Heart left ventricle (tissue), 13 donors: ENCODE measurements around the gene ARL6IP1.

Experiments
- POLR2A ChIP-seq, 2 donors: fragments of 450-650 bp; IDR thresholded peaks; one replicate each; pipeline ENCODE4 v1.6.1; 2017; ENCODE audit warnings: antibody characterized with exemption in 2 of 2, mild to moderate bottlenecking in 2 of 2, moderate library complexity in 2 of 2
- TF ChIP-seq, protein P1 (sequence below), 12 donors: fragments of 200-600 bp; sonication (generic) in 4 of 12; IDR thresholded peaks; one replicate each; pipeline versions ENCODE4 v1.5.0 to v1.8.0; 2018 to 2022; ENCODE audit warnings: antibody characterized with exemption in 12 of 12, mild to moderate bottlenecking in 5 of 12
- donor health status: ischemic (EF 13 %, LVEDD 7.1; RV severe dilation, severe dysfunction).
- donor health status: DM: no; HTN: yes; CAD: no.
- donor health status: DM: no; HTN: no; CAD: no.
- donor health status: ischemic (EF 25% LVEDD 6.9; RV normal size, moderate dysfunction).
- donor health status: ischemic (EF 25% LVEDD 5.7; RV mildly dilated, moderate dysfunction).
- donor health status: ischemic (EF 35%, LVEDD 5.7; RV mildly dilated, moderate dysfunction).
- donor health status: nonischemic (EF 11% LVEDD 7.7; RV severe dilation, severe dysfunction).
- donor health status: DM: yes; HTN: yes; CAD: no.
- donor health status: PGD.
- donor health status: ischemic (EF 29% LVEDD 5.4; RV normal size, mild dysfunction).
- donor health status: nonischemic (EF 23%, LVEDD 6.1; RV moderate dilation, normal function).

DNA sequence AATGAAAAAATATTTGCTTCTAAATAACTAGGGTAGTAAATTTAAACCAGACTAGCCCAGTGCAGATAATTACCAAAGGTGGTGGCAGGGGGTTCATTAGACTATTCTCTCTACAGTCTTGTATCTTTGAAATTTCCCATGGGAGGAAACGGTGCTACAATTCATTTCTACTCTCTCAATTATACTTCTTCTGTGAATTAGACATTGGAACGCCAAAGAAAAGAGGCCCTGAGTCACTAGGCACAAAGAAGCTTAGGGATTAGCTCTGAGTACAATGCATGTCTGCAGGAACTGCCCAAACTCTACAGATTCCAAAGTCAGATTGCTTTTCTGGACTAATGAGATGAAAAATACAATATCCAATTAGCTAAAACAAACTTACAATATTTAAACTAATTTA, 30.7 kb upstream of the ARL6IP1 start:
- TF ChIP-seq, protein P1, sequence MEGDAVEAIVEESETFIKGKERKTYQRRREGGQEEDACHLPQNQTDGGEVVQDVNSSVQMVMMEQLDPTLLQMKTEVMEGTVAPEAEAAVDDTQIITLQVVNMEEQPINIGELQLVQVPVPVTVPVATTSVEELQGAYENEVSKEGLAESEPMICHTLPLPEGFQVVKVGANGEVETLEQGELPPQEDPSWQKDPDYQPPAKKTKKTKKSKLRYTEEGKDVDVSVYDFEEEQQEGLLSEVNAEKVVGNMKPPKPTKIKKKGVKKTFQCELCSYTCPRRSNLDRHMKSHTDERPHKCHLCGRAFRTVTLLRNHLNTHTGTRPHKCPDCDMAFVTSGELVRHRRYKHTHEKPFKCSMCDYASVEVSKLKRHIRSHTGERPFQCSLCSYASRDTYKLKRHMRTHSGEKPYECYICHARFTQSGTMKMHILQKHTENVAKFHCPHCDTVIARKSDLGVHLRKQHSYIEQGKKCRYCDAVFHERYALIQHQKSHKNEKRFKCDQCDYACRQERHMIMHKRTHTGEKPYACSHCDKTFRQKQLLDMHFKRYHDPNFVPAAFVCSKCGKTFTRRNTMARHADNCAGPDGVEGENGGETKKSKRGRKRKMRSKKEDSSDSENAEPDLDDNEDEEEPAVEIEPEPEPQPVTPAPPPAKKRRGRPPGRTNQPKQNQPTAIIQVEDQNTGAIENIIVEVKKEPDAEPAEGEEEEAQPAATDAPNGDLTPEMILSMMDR (IDR thresholded peaks at IDR 0.05): no peak
- TF ChIP-seq POLR2A (IDR thresholded peaks at IDR 0.05): no peak
